Measurements from ENCODE around the gene AKAP9.
"Not testable (repeated sequence)": the region's sequence is repeated elsewhere in the genome, so short reads cannot be mapped to it uniquely, and the experiment has no call there.

AKAP9 gene

GRCh38 chr7:91976743-91977142, 36.1 kb downstream of the AKAP9 start:
- DNase-seq (ENCODE audit: low read depth) = no peak
- TF ChIP-seq CTCF (IDR thresholded peaks at IDR 0.05; ENCODE audit: control insufficient read depth, insufficient read depth, low read depth, low read length, missing control alignments) = no peak
- H3K4me3 ChIP-seq (ENCODE audit: control insufficient read depth, low read depth, low read length) = no peak overlapping the region

- no peak for DNase-seq (ENCODE audit: low read depth)
- H3K4me3 ChIP-seq (ENCODE audit: control insufficient read depth, low read depth, low read length) = no peak overlapping the region
- no peak for TF ChIP-seq CTCF (IDR thresholded peaks at IDR 0.05; ENCODE audit: control insufficient read depth, insufficient read depth, low read depth, low read length, missing control alignments)
These were observed 38.9 kb downstream of the AKAP9 start for GRCh38 chr7:91979590-91979989.

GRCh38 chr7:91982352-91982751, 41.7 kb downstream of the AKAP9 start:
- not testable (repeated sequence) for H3K4me3 ChIP-seq (ENCODE audit: control insufficient read depth, low read depth, low read length); DNase-seq (ENCODE audit: low read depth)

GRCh38 chr7:91988213-91988612, 47.6 kb downstream of the AKAP9 start:
- H3K4me3 ChIP-seq (ENCODE audit: control insufficient read depth, low read depth, low read length) = no peak overlapping the region
- no peak for DNase-seq (ENCODE audit: low read depth)
- no peak for TF ChIP-seq CTCF (IDR thresholded peaks at IDR 0.05; ENCODE audit: control insufficient read depth, insufficient read depth, low read depth, low read length, missing control alignments)

GRCh38 chr7:91993976-91994375, 53.3 kb downstream of the AKAP9 start:
- TF ChIP-seq CTCF (IDR thresholded peaks at IDR 0.05; ENCODE audit: control insufficient read depth, insufficient read depth, low read depth, low read length, missing control alignments) = no peak
- H3K4me3 ChIP-seq (ENCODE audit: control insufficient read depth, low read depth, low read length) = no peak overlapping the region
- no peak for DNase-seq (ENCODE audit: low read depth)

GRCh38 chr7:91995391-91996105, 54.9 kb downstream of the AKAP9 start:
- DNase-seq (ENCODE audit: low read depth) = no peak
- no peak overlapping the region for H3K4me3 ChIP-seq (ENCODE audit: control insufficient read depth, low read depth, low read length)

More at GRCh38 chr7:91995391-91996105, 54.9 kb downstream of the AKAP9 start:
- TF ChIP-seq CTCF (IDR thresholded peaks at IDR 0.05; ENCODE audit: control insufficient read depth, insufficient read depth, low read depth, low read length, missing control alignments) = no peak

Measured in AG09309 (cell line).